ENCODE data around the gene KHDRBS1. TPM values are rescaled to one million over a fixed set of nuclear protein-coding genes. Genes with fewer than 3 reads are reported as not detected.

KHDRBS1 gene
- total and polyA plus RNA-seq, 9 of the 15 experiments (the other 6 are each of a cell fraction or from before 2014, with no cell fraction given) = 48.4 to 257 (median 114) TPM

DNA sequence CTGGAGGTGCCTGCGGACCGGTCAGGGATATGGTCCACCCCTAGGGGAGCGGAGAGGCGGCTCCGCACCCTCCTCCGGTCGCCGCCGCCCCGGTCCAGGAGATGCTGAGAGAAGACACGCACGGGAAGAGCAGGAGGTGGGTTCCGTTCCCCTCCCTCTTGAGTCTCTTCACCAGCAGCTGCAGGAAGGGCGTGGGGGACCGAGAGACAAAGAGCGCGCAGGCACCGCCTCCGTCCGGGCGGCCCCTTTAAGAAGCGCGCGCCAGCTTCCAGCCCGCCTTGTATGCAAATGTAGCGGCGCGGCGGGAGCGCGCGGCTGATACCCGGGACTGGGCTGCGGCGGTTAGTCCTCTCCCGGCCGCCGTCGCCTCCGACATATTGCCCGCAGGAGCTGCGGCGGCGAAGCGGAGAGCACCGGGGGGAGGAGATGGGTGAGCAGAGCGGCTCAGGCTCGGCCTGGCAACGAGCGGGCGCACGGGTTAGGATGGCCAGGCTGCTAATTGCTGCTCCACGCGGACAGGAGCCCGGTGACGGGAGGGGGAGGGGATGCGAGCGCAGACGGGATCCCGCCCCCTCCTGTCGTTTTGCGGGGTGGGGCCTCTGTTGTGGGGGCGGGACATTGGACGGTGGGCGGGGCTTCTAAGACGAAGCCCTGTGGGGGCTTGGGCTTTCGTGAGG, 59.1 kb downstream of the KHDRBS1 start, which contains the start of gene TMEM39B (continued):
- TF ChIP-seq ZNF143 (CRISPR knock-in tag; IDR thresholded peaks at IDR 0.05) = no peak
- TF ChIP-seq CREB1 (IDR thresholded peaks at IDR 0.05) = no peak
- peak; percentile 79; the same call in 1 of the 2 replicates for TF ChIP-seq CREB1 (CRISPR knock-in tag; IDR thresholded peaks at IDR 0.05)
- TF ChIP-seq ELF1 (tag; IDR thresholded peaks at IDR 0.05) = no peak
- no peak for TF ChIP-seq RFX1 (IDR thresholded peaks at IDR 0.05)
- TF ChIP-seq TSC22D4 (tag; IDR thresholded peaks at IDR 0.05) = no peak
- no peak for TF ChIP-seq HNRNPH1 (optimal IDR thresholded peaks at IDR 0.05; ENCODE audit: low read depth, low read length)
- TF ChIP-seq, protein P1, sequence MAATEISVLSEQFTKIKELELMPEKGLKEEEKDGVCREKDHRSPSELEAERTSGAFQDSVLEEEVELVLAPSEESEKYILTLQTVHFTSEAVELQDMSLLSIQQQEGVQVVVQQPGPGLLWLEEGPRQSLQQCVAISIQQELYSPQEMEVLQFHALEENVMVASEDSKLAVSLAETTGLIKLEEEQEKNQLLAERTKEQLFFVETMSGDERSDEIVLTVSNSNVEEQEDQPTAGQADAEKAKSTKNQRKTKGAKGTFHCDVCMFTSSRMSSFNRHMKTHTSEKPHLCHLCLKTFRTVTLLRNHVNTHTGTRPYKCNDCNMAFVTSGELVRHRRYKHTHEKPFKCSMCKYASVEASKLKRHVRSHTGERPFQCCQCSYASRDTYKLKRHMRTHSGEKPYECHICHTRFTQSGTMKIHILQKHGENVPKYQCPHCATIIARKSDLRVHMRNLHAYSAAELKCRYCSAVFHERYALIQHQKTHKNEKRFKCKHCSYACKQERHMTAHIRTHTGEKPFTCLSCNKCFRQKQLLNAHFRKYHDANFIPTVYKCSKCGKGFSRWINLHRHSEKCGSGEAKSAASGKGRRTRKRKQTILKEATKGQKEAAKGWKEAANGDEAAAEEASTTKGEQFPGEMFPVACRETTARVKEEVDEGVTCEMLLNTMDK (IDR thresholded peaks at IDR 0.05; ENCODE audit: borderline replicate concordance, insufficient read depth, low read depth, low read length, poor library complexity, severe bottlenecking) = peak; percentile 14
- peak; percentile 27 for TF ChIP-seq RBM22 (IDR thresholded peaks at IDR 0.05; ENCODE audit: low read depth, low read length, poor library complexity, severe bottlenecking)
- TF ChIP-seq SP1 (CRISPR knock-in tag; IDR thresholded peaks at IDR 0.05) = peak; percentile 97
- TF ChIP-seq GABPB2 (CRISPR knock-in tag; conservative IDR thresholded peaks at IDR 0.05) = no peak
- peak; percentile 97 for TF ChIP-seq U2AF1 (optimal IDR thresholded peaks at IDR 0.05; ENCODE audit: low read depth, low read length)
- TF ChIP-seq, protein P2, sequence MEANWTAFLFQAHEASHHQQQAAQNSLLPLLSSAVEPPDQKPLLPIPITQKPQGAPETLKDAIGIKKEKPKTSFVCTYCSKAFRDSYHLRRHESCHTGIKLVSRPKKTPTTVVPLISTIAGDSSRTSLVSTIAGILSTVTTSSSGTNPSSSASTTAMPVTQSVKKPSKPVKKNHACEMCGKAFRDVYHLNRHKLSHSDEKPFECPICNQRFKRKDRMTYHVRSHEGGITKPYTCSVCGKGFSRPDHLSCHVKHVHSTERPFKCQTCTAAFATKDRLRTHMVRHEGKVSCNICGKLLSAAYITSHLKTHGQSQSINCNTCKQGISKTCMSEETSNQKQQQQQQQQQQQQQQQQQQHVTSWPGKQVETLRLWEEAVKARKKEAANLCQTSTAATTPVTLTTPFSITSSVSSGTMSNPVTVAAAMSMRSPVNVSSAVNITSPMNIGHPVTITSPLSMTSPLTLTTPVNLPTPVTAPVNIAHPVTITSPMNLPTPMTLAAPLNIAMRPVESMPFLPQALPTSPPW (CRISPR knock-in tag; IDR thresholded peaks at IDR 0.05) = peak; percentile 93
- TF ChIP-seq HCFC1 (IDR thresholded peaks at IDR 0.05; ENCODE audit: low read depth, low read length) = peak; percentile 72
- no peak for TF ChIP-seq GTF2A2 (tag; IDR thresholded peaks at IDR 0.05)
- TF ChIP-seq ZC3H11A (IDR thresholded peaks at IDR 0.05; ENCODE audit: low read depth, low read length) = no peak
- TF ChIP-seq TEAD2 (tag; IDR thresholded peaks at IDR 0.05) = no peak
- peak; percentile 53; the same call in 1 of the 2 replicates for TF ChIP-seq DPF2 (IDR thresholded peaks at IDR 0.05)
- no peak for TF ChIP-seq DACH1 (IDR thresholded peaks at IDR 0.05; ENCODE audit: partially characterized antibody)
- no peak for TF ChIP-seq ZNF707 (CRISPR knock-in tag; conservative IDR thresholded peaks at IDR 0.05)
- TF ChIP-seq CTBP1 (IDR thresholded peaks at IDR 0.05; ENCODE audit: borderline replicate concordance) = peak; percentile 98
- TF ChIP-seq HNRNPUL1 (IDR thresholded peaks at IDR 0.05; ENCODE audit: low read length) = no peak
- peak; percentile 74 for TF ChIP-seq ZNF766 (CRISPR knock-in tag; conservative IDR thresholded peaks at IDR 0.05)
- no peak for TF ChIP-seq ZNF785 (CRISPR knock-in tag; IDR thresholded peaks at IDR 0.05)
- TF ChIP-seq SLC30A9 (CRISPR knock-in tag; IDR thresholded peaks at IDR 0.05) = no peak
- TF ChIP-seq NRF1 (conservative IDR thresholded peaks at IDR 0.05 in 1 of 2, IDR thresholded peaks at IDR 0.05 in 1 of 2) = peak; percentile 84 to 87

All from K562 (cell line).